GM19395 (cell line): Measurements from ENCODE around the gene LRP1B.

ENCODE experiments used
- ATAC-seq: cut with Tn5 transposase; IDR thresholded peaks from one replicate; pipeline ENCODE4 v1.9.1; 2021; ENCODE audit warnings: mild to moderate bottlenecking, moderate library complexity; ENCODE audit not compliant: unreplicated experiment

The LRP1B gene

GRCh38 chr2:141610564-141611175 is 520.1 kb downstream of the LRP1B start:
- ATAC-seq: no peak

- ATAC-seq: no peak
These were observed 525.7 kb downstream of the LRP1B start for GRCh38 chr2:141605163-141605562.

GRCh38 chr2:141601511-141602152 is 529.2 kb downstream of the LRP1B start:
- no peak for ATAC-seq

- ATAC-seq: no peak
These were observed 531.1 kb downstream of the LRP1B start for GRCh38 chr2:141599721-141600120.

- ATAC-seq: no peak
These were observed 531.8 kb downstream of the LRP1B start for GRCh38 chr2:141598982-141599381.

GRCh38 chr2:141595316-141595920 is 535.4 kb downstream of the LRP1B start:
- no peak for ATAC-seq

- ATAC-seq: no peak
These were observed 539.0 kb downstream of the LRP1B start for GRCh38 chr2:141591787-141592186.

GRCh38 chr2:141590620-141591019 is 540.2 kb downstream of the LRP1B start:
- no peak for ATAC-seq

GRCh38 chr2:141589314-141589713 is 541.5 kb downstream of the LRP1B start:
- ATAC-seq: no peak

- no peak for ATAC-seq
These were observed 543.8 kb downstream of the LRP1B start for GRCh38 chr2:141586985-141587384.

- ATAC-seq: no peak
These were observed 548.6 kb downstream of the LRP1B start for GRCh38 chr2:141582213-141582612.

- no peak for ATAC-seq
These were observed 551.7 kb downstream of the LRP1B start for GRCh38 chr2:141579071-141579470.

GRCh38 chr2:141570474-141571131 is 560.2 kb downstream of the LRP1B start:
- ATAC-seq: no peak

- ATAC-seq: no peak
These were observed 560.9 kb downstream of the LRP1B start for GRCh38 chr2:141569941-141570340.

- no peak for ATAC-seq
These were observed 565.2 kb downstream of the LRP1B start for GRCh38 chr2:141565597-141565996.

GRCh38 chr2:141560723-141561122 is 570.1 kb downstream of the LRP1B start:
- ATAC-seq: no peak

- peak; percentile 56 for ATAC-seq
These were observed 573.3 kb downstream of the LRP1B start for GRCh38 chr2:141557329-141558095.

GRCh38 chr2:141555876-141556470 is 574.8 kb downstream of the LRP1B start:
- no peak for ATAC-seq

GRCh38 chr2:141554810-141555209 is 576.0 kb downstream of the LRP1B start:
- ATAC-seq: peak; percentile 90

- ATAC-seq: peak; percentile 94
These were observed 596.0 kb downstream of the LRP1B start for GRCh38 chr2:141534666-141535362.
